Endothelial cell (in vitro differentiated cells): ENCODE data around the gene MICU1. TPM values are rescaled to one million over a fixed set of nuclear protein-coding genes. Genes with fewer than 3 reads are reported as not detected.

Experiments
- DNase-seq: peaks from one replicate; pipeline ENCODE4 v3.0.0; 2021; ENCODE audit warnings: low spot score
- H3K27ac Mint-ChIP-seq: one replicate; pipeline ENCODE4 v1.8.0; 2021; ENCODE audit warnings: mixed read lengths, inconsistent platforms; ENCODE audit not compliant: unreplicated experiment
- H3K27me3 Mint-ChIP-seq: one replicate; pipeline ENCODE4 v1.8.0; 2021; ENCODE audit warnings: mild to moderate bottlenecking, moderate library complexity, mixed read lengths, inconsistent platforms; ENCODE audit not compliant: unreplicated experiment
- H3K36me3 Mint-ChIP-seq: one replicate; pipeline ENCODE4 v1.8.0; 2021; ENCODE audit warnings: mild to moderate bottlenecking, low read depth, mixed read lengths, inconsistent platforms; ENCODE audit not compliant: unreplicated experiment
- H3K4me1 Mint-ChIP-seq: one replicate; pipeline ENCODE4 v1.8.0; 2021; ENCODE audit warnings: mild to moderate bottlenecking, mixed read lengths, inconsistent platforms; ENCODE audit not compliant: unreplicated experiment
- H3K4me3 Mint-ChIP-seq: one replicate; pipeline ENCODE4 v1.8.0; 2021; ENCODE audit warnings: mild to moderate bottlenecking, mixed read lengths, inconsistent platforms; ENCODE audit not compliant: unreplicated experiment
- H3K9me3 Mint-ChIP-seq: one replicate; pipeline ENCODE4 v1.8.0; 2021; ENCODE audit warnings: mixed read lengths, inconsistent platforms; ENCODE audit not compliant: unreplicated experiment
- total RNA-seq: library from RNA; stranded (reverse); fragmentation: NEBNext Ultra II Directional; extraction: Animal tissue kit (Norgen Biotek cat#: 25700); gene quantifications from one replicate; pipeline ENCODE4 v1.2.1, GENCODE V29; 2021; ENCODE audit not compliant: unreplicated experiment
- TF ChIP-seq, protein P1 (sequence below): fragments of 200-600 bp; sonication (generic); IDR thresholded peaks from one replicate; pipeline ENCODE4 v1.5.0; 2021; ENCODE audit warnings: antibody characterized with exemption; ENCODE audit not compliant: unreplicated experiment

The MICU1 gene
- total RNA-seq, 1 donor from 2014 or later = 39.9 TPM

DNA sequence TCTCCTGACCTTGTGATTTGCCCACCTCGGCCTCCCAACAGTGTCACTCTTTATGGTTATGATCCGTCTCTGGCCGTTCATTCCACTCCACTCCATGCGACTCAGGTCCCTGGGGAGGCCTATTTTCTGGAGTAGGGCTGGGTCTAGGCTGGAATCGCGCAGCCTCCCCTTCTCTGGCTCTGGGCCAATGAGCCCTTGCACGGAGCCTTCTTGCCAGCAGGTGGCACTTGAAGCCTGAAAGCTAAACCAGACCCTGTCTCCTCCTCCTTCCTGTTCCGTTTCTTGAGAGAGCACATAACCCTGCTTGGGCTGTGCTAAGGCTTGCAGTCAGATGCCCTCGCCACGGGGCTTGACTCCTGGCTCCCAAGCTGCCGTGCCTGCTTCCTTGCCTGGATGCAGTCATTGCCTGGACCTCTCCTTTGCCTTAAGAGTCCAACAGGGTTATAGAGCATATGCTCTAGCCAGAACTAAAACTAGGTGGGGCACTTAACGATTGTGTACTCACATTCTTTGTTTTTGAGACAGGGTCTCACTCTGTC, 261.6 kb downstream of the MICU1 start:
- no peak overlapping the region for H3K4me3 Mint-ChIP-seq
- DNase-seq = peak; percentile 88
- peaks cover 4% of the 10 kb centered on the region for H3K27me3 Mint-ChIP-seq
- TF ChIP-seq, protein P1, sequence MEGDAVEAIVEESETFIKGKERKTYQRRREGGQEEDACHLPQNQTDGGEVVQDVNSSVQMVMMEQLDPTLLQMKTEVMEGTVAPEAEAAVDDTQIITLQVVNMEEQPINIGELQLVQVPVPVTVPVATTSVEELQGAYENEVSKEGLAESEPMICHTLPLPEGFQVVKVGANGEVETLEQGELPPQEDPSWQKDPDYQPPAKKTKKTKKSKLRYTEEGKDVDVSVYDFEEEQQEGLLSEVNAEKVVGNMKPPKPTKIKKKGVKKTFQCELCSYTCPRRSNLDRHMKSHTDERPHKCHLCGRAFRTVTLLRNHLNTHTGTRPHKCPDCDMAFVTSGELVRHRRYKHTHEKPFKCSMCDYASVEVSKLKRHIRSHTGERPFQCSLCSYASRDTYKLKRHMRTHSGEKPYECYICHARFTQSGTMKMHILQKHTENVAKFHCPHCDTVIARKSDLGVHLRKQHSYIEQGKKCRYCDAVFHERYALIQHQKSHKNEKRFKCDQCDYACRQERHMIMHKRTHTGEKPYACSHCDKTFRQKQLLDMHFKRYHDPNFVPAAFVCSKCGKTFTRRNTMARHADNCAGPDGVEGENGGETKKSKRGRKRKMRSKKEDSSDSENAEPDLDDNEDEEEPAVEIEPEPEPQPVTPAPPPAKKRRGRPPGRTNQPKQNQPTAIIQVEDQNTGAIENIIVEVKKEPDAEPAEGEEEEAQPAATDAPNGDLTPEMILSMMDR = peak; percentile 69
- H3K4me1 Mint-ChIP-seq = peaks cover 4% of the 10 kb centered on the region
- H3K9me3 Mint-ChIP-seq = no peaks in the 10 kb centered on the region
- H3K36me3 Mint-ChIP-seq = peaks cover 16% of the 10 kb centered on the region
- peak overlapping the region; percentile 20 for H3K27ac Mint-ChIP-seq

DNA sequence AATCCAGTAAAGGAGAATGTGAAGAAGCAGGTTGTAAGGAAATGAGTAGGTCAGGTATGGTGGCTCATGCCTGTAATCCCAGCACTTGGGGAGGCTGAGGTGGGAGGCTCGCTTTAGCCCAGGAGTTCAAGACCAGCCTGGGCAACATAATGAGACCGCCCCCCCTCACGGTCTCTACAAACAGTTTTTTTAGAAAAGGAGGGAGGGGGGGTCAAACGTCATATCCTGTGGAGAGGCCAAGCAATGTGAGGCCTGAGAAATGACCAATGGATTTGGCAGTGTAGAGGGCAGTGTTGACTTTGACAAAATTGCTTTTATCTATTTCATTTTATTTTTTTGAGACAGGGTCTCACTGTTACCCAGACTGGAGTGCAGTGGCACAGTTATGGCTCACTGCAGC, 268.9 kb downstream of the MICU1 start:
- Mint-ChIP-seq H3K27me3 (peaks cover 1% of the 10 kb centered on the region), H3K27ac (no peak overlapping the region), H3K36me3 (peaks cover 4% of the 10 kb centered on the region), H3K4me3 (no peak overlapping the region), H3K4me1 (peaks cover 26% of the 10 kb centered on the region), H3K9me3 (no peaks in the 10 kb centered on the region)
- no peak for DNase-seq
- TF ChIP-seq, protein P1 = no peak

DNA sequence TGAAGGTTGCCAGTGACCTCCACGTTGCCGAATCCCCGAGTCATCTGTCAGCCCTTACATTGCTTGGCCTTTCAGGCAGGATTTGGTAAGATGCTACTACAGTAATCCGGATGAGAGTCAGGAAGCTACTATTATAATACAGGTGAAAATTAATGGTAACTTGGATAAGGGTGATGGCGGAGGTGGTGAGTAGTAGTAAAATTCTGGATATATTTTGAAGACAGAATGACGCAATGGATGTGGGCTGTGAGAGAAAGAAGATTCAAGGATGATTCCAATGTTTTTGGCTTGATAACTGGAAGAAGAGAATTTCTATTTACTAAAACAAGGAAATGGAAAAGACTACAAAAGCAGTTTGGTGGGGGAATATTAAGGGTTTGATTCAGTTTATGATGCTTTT, 269.8 kb downstream of the MICU1 start:
- H3K27me3 Mint-ChIP-seq = peaks cover 6% of the 10 kb centered on the region
- H3K36me3 Mint-ChIP-seq = peaks cover 12% of the 10 kb centered on the region
- DNase-seq = no peak
- peak overlapping the region; percentile 56 for H3K4me3 Mint-ChIP-seq
- peaks cover 34% of the 10 kb centered on the region for H3K4me1 Mint-ChIP-seq
- no peaks in the 10 kb centered on the region for H3K9me3 Mint-ChIP-seq
- H3K27ac Mint-ChIP-seq = no peak overlapping the region
- TF ChIP-seq, protein P1 = no peak

DNA sequence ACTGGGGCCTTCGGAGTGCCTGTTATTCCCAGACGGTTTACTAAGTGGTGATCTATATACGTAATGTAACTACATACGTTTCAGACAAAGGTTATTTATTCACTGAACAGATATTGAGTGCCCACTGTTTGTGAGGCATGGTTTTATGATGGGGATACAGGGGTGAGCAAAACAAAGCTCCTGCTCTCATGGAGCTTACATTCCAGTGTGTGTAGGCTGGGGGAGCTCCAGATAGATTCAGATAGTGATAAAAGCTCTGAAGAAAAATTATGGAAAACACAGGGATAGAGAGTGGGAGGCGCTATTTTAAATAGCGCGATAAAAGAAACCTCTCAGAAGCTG, 270.7 kb downstream of the MICU1 start:
- peaks cover 34% of the 10 kb centered on the region for H3K4me1 Mint-ChIP-seq
- TF ChIP-seq, protein P1 = no peak
- peak overlapping the region; percentile 98 for H3K4me3 Mint-ChIP-seq
- H3K36me3 Mint-ChIP-seq = peaks cover 12% of the 10 kb centered on the region
- H3K27me3 Mint-ChIP-seq = peaks cover 12% of the 10 kb centered on the region
- DNase-seq = no peak
- peak overlapping the region; percentile 93 for H3K27ac Mint-ChIP-seq
- no peaks in the 10 kb centered on the region for H3K9me3 Mint-ChIP-seq

DNA sequence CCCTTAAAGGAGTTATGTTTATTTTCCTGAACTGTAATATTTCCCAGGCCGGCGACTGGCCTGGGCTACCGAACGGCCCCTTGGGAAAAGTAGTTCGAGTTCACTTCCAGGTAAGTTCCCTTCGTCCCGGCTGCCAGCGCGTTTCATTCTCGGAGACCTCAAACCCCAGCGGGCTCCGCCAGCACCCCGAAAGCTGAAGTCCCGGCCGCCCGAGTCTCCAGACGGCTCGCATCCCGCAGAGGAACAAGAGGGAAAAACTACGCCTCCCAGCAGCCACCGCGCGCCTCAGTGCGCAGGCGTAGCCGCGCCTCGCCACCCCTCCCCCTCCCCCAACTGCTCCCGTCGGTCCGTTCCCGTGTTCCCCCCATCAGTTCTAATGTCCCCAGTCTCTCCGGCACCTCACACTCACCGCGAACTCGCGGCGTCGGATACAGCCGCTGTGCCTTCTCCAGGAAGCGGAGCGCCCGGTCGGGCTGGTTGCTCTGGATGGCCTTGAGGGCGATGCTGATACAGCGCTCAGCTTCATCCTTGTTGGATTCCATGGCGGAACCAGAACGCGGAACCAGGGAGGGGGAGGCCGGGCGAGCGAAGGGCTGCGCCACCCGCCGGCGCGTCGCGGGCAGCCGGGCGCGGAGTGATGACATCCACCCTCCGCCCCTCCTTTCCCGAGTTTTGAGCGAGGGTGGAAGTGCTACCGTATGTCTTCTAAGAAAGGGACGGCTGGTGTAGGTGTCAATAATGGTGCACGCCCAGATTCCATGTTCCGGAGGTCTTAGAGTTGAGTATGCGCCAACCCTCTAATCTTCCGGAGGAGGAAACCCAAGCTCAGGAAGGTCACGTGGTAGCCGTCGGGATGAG, 271.3 kb downstream of the MICU1 start, which contains the start of gene DNAJB12:
DNAJB12 (minus strand) TSS at position 564 of the 858 bp plus-strand sequence; CDS start at position 542, 22 bp downstream.
- no peaks in the 10 kb centered on the region for H3K9me3 Mint-ChIP-seq
- H3K4me1 Mint-ChIP-seq = peaks cover 34% of the 10 kb centered on the region
- TF ChIP-seq, protein P1 = no peak
- peak within 1 kb of the TSS; percentile 99 for H3K27ac Mint-ChIP-seq
- peak; percentile 88 for DNase-seq
- peak within 1 kb of the TSS; percentile 98 for H3K4me3 Mint-ChIP-seq
- H3K27me3 Mint-ChIP-seq = peaks cover 14% of the 10 kb centered on the region
- H3K36me3 Mint-ChIP-seq = peaks cover 12% of the 10 kb centered on the region
